Fibroblast of villous mesenchyme (primary cell): Measurements from ENCODE around the gene SMIM21. TPM values are rescaled to one million over a fixed set of nuclear protein-coding genes. Genes with fewer than 3 reads are reported as not detected.

Source experiments
- DNase-seq: peaks from one replicate; pipeline ENCODE4 v3.0.0-alpha.2; 2010; ENCODE audit warnings: low read depth
- H3K4me3 ChIP-seq: 2 replicates; pipeline ENCODE4 v1.5.1; 2011; ENCODE audit warnings: low read depth, mild to moderate bottlenecking, low read length
- CTCF ChIP-seq: IDR thresholded peaks from 2 replicates; pipeline ENCODE4 v1.5.1; 2012; ENCODE audit warnings: low read depth, mild to moderate bottlenecking, low read length; ENCODE audit not compliant: insufficient read depth
- total RNA-seq: library from RNA; depleted of rRNA; stranded (reverse); fragments of >200 nt; gene quantifications from 2 replicates; pipeline ENCODE4 v1.2.3, GENCODE V29; 2012

Gene SMIM21
- total RNA-seq, 1 donor, result not detected

- peak; percentile 11 for DNase-seq
- no peak overlapping the region for H3K4me3 ChIP-seq
- TF ChIP-seq CTCF, result no peak
Measured at GRCh38 chr18:75429975-75430374, 2.5 kb upstream of the SMIM21 start.

- no peak for DNase-seq
- no peak overlapping the region for H3K4me3 ChIP-seq
- no peak for TF ChIP-seq CTCF
Measured at GRCh38 chr18:75428490-75428889, 987 bp upstream of the SMIM21 start.

- no peak overlapping the region for H3K4me3 ChIP-seq
- peak; percentile 3 for DNase-seq
- TF ChIP-seq CTCF, result no peak
Measured at GRCh38 chr18:75422341-75422910, 5.1 kb downstream of the SMIM21 start.

GRCh38 chr18:75421656-75422055 lies 5.8 kb downstream of the SMIM21 start:
- peak; percentile 55 for DNase-seq
- no peak overlapping the region for H3K4me3 ChIP-seq
- no peak for TF ChIP-seq CTCF

GRCh38 chr18:75418293-75419005 lies 9.1 kb downstream of the SMIM21 start:
- TF ChIP-seq CTCF, result no peak
- H3K4me3 ChIP-seq, result no peak overlapping the region
- DNase-seq, result no peak

GRCh38 chr18:75410611-75411010 lies 16.9 kb downstream of the SMIM21 start:
- no peak overlapping the region for H3K4me3 ChIP-seq
- no peak for DNase-seq
- TF ChIP-seq CTCF, result no peak

GRCh38 chr18:75409806-75410205 lies 17.7 kb downstream of the SMIM21 start:
- TF ChIP-seq CTCF, result no peak
- H3K4me3 ChIP-seq, result no peak overlapping the region
- no peak for DNase-seq
